H9 (cell line): Measurements from ENCODE around the gene AVEN. TPM values are rescaled to one million over a fixed set of nuclear protein-coding genes. Genes with fewer than 3 reads are reported as not detected.

ENCODE experiments used
- DNase-seq: peaks from one replicate; pipeline ENCODE4 v3.0.0-alpha.2; 2017
- H2AFZ ChIP-seq: one replicate; pipeline ENCODE4 v1.6.1; 2013; ENCODE audit warnings: mild to moderate bottlenecking, low read length, control low read depth, moderate library complexity
- H2AK5ac ChIP-seq: 2 replicates; pipeline ENCODE4 v1.6.1; 2013; ENCODE audit warnings: low read length, control low read depth, mixed read lengths; ENCODE audit not compliant: insufficient read length
- H2BK120ac ChIP-seq: one replicate; pipeline ENCODE4 v1.6.1; 2013; ENCODE audit warnings: low read depth, mild to moderate bottlenecking, low read length, control low read depth, inconsistent platforms; ENCODE audit not compliant: poor library complexity, severe bottlenecking
- H2BK12ac ChIP-seq: 2 replicates; pipeline ENCODE4 v1.6.1; 2013; ENCODE audit warnings: low read length, control low read depth, mixed read lengths, low read depth; ENCODE audit not compliant: insufficient read length
- H2BK15ac ChIP-seq: 2 replicates; pipeline ENCODE4 v1.6.1; 2013; ENCODE audit warnings: low read depth, low read length, control low read depth
- H2BK20ac ChIP-seq: one replicate; pipeline ENCODE4 v1.6.1; 2013; ENCODE audit warnings: low read depth, mild to moderate bottlenecking, low read length, control low read depth, inconsistent platforms; ENCODE audit not compliant: poor library complexity, severe bottlenecking
- H2BK5ac ChIP-seq: 2 replicates; pipeline ENCODE4 v1.6.1; 2013; ENCODE audit warnings: low read length, control low read depth, mixed read lengths; ENCODE audit not compliant: insufficient read length
- H3K14ac ChIP-seq: 2 replicates; pipeline ENCODE4 v1.6.1; 2013; ENCODE audit warnings: low read length, control low read depth; ENCODE audit not compliant: insufficient read depth
- H3K18ac ChIP-seq: 2 replicates; pipeline ENCODE4 v1.6.1; 2013; ENCODE audit warnings: low read depth, mild to moderate bottlenecking, mixed read lengths, low read length, control low read depth; ENCODE audit not compliant: insufficient read length
- H3K23ac ChIP-seq: 2 replicates; pipeline ENCODE4 v1.6.1; 2013; ENCODE audit warnings: low read length, control low read depth, mixed read lengths, low read depth; ENCODE audit not compliant: insufficient read length
- H3K23me2 ChIP-seq: 2 replicates; pipeline ENCODE4 v1.6.1; 2013; ENCODE audit warnings: low read depth, mild to moderate bottlenecking, mixed read lengths, low read length, control low read depth; ENCODE audit not compliant: insufficient read length, poor library complexity, severe bottlenecking
- H3K27ac ChIP-seq: 2 replicates; pipeline ENCODE4 v1.5.1; 2013; ENCODE audit warnings: low read length, control low read depth, mixed read lengths, low read depth; ENCODE audit not compliant: insufficient read length
- H3K27me3 ChIP-seq: 2 replicates; pipeline ENCODE4 v1.6.1; 2013; ENCODE audit warnings: low read length, control low read depth, inconsistent platforms; ENCODE audit not compliant: insufficient read depth
- H3K4ac ChIP-seq: 2 replicates; pipeline ENCODE4 v1.6.1; 2013; ENCODE audit warnings: low read depth, mild to moderate bottlenecking, control low read depth, inconsistent platforms, low read length, moderate library complexity
- H3K4me1 ChIP-seq: 2 replicates; pipeline ENCODE4 v1.6.1; 2013; ENCODE audit warnings: low read length, control low read depth, inconsistent platforms; ENCODE audit not compliant: insufficient read depth
- H3K4me2 ChIP-seq: 2 replicates; pipeline ENCODE4 v1.6.1; 2013; ENCODE audit warnings: low read length, control low read depth, mixed read lengths; ENCODE audit not compliant: insufficient read length, insufficient read depth
- H3K56ac ChIP-seq: 2 replicates; pipeline ENCODE4 v1.6.1; 2013; ENCODE audit warnings: low read depth, mild to moderate bottlenecking, mixed read lengths, low read length, control low read depth; ENCODE audit not compliant: insufficient read length
- H3K79me1 ChIP-seq: 2 replicates; pipeline ENCODE4 v1.6.1; 2013; ENCODE audit warnings: low read depth, mild to moderate bottlenecking, moderate library complexity, low read length, control low read depth, inconsistent platforms; ENCODE audit not compliant: insufficient read depth, poor library complexity, severe bottlenecking
- H3K79me2 ChIP-seq: 2 replicates; pipeline ENCODE4 v1.6.1; 2013; ENCODE audit warnings: low read length, control low read depth, inconsistent platforms; ENCODE audit not compliant: insufficient read depth
- H3K9ac ChIP-seq: 2 replicates; pipeline ENCODE4 v1.6.1; 2013; ENCODE audit warnings: low read length, control low read depth, mixed read lengths; ENCODE audit not compliant: insufficient read length; ENCODE audit errors: extremely low read depth
- H3K9me3 ChIP-seq: one replicate; pipeline ENCODE4 v1.6.1; 2013; ENCODE audit warnings: low read depth, low read length, inconsistent platforms; ENCODE audit not compliant: control insufficient read depth
- H3T11ph ChIP-seq: one replicate; pipeline ENCODE4 v1.6.1; 2013; ENCODE audit warnings: mild to moderate bottlenecking, low read length, control low read depth, inconsistent platforms
- H4K20me1 ChIP-seq: one replicate; pipeline ENCODE4 v1.6.1; 2013; ENCODE audit not compliant: control insufficient read depth, insufficient read length, insufficient read depth
- H4K5ac ChIP-seq: 2 replicates; pipeline ENCODE4 v1.6.1; 2013; ENCODE audit warnings: low read depth, mild to moderate bottlenecking, mixed read lengths, low read length, control low read depth; ENCODE audit not compliant: insufficient read length
- H4K8ac ChIP-seq: replicated peaks from 2 replicates; pipeline ENCODE4 v1.6.1; 2013; ENCODE audit warnings: low read length, control low read depth, mixed read lengths, low read depth; ENCODE audit not compliant: insufficient read length
- H4K91ac ChIP-seq: 2 replicates; pipeline ENCODE4 v1.6.1; 2013; ENCODE audit warnings: low read depth, mild to moderate bottlenecking, moderate library complexity, mixed read lengths, low read length, control low read depth; ENCODE audit not compliant: insufficient read length
- H3K27ac Mint-ChIP-seq, 3 experiments: 2 replicates in 2 of 3; 3 replicates in 1 of 3; pipeline ENCODE4 v1.8.0; 2020 to 2021; ENCODE audit warnings: mixed read lengths in 3 of 3, mild to moderate bottlenecking in 1 of 3, moderate library complexity in 1 of 3
- H3K27me3 Mint-ChIP-seq: 2 replicates; pipeline ENCODE4 v1.8.0; 2021; ENCODE audit warnings: low read depth, mild to moderate bottlenecking, moderate library complexity, mixed read lengths
- H3K36me3 Mint-ChIP-seq, 3 experiments: 2 replicates in 2 of 3; 3 replicates in 1 of 3; pipeline ENCODE4 v1.8.0; 2020 to 2021; ENCODE audit warnings: low read depth in 3 of 3, mixed read lengths in 3 of 3; ENCODE audit not compliant: insufficient read depth in 1 of 3
- H3K4me1 Mint-ChIP-seq, 2 experiments: 2 replicates each; pipeline ENCODE4 v1.8.0; 2020; ENCODE audit warnings: mixed read lengths in 2 of 2
- H3K4me3 Mint-ChIP-seq, 2 experiments: 2 replicates in 1 of 2; 3 replicates in 1 of 2; pipeline ENCODE4 v1.8.0; 2020 to 2021; ENCODE audit warnings: mild to moderate bottlenecking in 2 of 2, mixed read lengths in 2 of 2, moderate library complexity in 1 of 2
- H3K9me3 Mint-ChIP-seq, 2 experiments: 2 replicates in 1 of 2; 3 replicates in 1 of 2; pipeline ENCODE4 v1.8.0; 2020; ENCODE audit warnings: mild to moderate bottlenecking in 2 of 2, mixed read lengths in 2 of 2, moderate library complexity in 1 of 2
- WGBS: extraction: QIAGEN DNeasy Blood & Tissue Kit; methylation state at CpG from one replicate; pipeline ENCODE4 v1.1.7; 2013; ENCODE audit warnings: missing lambda C conversion rate, low lambda C conversion rate, mixed read lengths; ENCODE audit not compliant: insufficient read length; ENCODE audit errors: extremely low coverage; 5-methylcytosine and 5-hydroxymethylcytosine counted together
- total RNA-seq: library from RNA; stranded (reverse); gene quantifications from 2 replicates; pipeline ENCODE4 v1.2.1, GENCODE V29; 2021
- TF ChIP-seq, protein P1 (sequence below): fragments of 200-600 bp; sonication (generic); conservative IDR thresholded peaks from 3 replicates; pipeline ENCODE4 v1.8.0; 2021; ENCODE audit warnings: antibody characterized with exemption, mild to moderate bottlenecking

AVEN gene
- total RNA-seq, 1 experiment from 2014 or later = 16.1 TPM

DNA sequence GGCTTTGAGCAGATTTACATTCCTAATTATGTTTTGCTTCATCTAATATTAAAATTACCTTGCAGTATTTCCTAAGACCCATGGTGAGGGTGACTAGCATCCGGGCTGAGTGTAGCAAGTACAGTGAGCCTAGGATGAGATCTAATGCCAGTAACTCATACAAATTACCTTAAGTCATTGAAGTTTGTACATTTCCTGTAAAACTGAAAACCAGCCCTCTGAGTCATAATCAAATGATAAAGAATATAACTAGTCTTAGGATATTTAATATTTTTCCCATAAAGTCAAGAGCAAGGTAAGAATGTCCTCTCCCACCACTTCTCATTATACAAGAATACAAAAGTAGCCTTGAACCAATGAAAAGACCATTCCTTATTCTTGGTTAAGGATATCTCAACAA lies 125.5 kb downstream of the AVEN start:
- Histone ChIP-seq H3K23ac (no peak overlapping the region), H3K23me2 (no peaks in the 10 kb centered on the region), H3K14ac (no peak overlapping the region), H2BK120ac (no peak overlapping the region), H3K27me3 (no peaks in the 10 kb centered on the region), H3K4me2 (no peak overlapping the region), H3K9ac (no peak overlapping the region), H3K27ac (no peak overlapping the region), H4K20me1 (no peaks in the 10 kb centered on the region), H3K56ac (no peak overlapping the region), H2BK15ac (no peak overlapping the region), H2BK20ac (no peak overlapping the region), H3K4ac (no peak overlapping the region), H3K9me3 (no peaks in the 10 kb centered on the region), H4K91ac (no peak overlapping the region), H2AK5ac (no peak overlapping the region), H4K5ac (no peak overlapping the region), H4K8ac (no peak overlapping the region), H3K79me2 (no peaks in the 10 kb centered on the region), H3K4me1 (peaks cover 5% of the 10 kb centered on the region; the same call in 1 of the 2 replicates), H3K79me1 (no peaks in the 10 kb centered on the region), H2BK5ac (no peak overlapping the region), H2BK12ac (no peak overlapping the region), H3K18ac (no peak overlapping the region), H2AFZ (no peak overlapping the region), H3T11ph (no peak overlapping the region)
- H3K4me3 Mint-ChIP-seq = no peak overlapping the region
- H3K36me3 Mint-ChIP-seq = no peaks in the 10 kb centered on the region
- TF ChIP-seq, protein P1, sequence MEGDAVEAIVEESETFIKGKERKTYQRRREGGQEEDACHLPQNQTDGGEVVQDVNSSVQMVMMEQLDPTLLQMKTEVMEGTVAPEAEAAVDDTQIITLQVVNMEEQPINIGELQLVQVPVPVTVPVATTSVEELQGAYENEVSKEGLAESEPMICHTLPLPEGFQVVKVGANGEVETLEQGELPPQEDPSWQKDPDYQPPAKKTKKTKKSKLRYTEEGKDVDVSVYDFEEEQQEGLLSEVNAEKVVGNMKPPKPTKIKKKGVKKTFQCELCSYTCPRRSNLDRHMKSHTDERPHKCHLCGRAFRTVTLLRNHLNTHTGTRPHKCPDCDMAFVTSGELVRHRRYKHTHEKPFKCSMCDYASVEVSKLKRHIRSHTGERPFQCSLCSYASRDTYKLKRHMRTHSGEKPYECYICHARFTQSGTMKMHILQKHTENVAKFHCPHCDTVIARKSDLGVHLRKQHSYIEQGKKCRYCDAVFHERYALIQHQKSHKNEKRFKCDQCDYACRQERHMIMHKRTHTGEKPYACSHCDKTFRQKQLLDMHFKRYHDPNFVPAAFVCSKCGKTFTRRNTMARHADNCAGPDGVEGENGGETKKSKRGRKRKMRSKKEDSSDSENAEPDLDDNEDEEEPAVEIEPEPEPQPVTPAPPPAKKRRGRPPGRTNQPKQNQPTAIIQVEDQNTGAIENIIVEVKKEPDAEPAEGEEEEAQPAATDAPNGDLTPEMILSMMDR = no peak
- DNase-seq = no peak
- peaks cover 24 to 25% of the 10 kb centered on the region in 2 experiments for H3K4me1 Mint-ChIP-seq
- H3K27ac Mint-ChIP-seq = no peak overlapping the region
- WGBS = no CpG with 5 or more reads among the region's 1 CpG
- no peaks in the 10 kb centered on the region for H3K27me3 Mint-ChIP-seq
- no peaks in the 10 kb centered on the region for H3K9me3 Mint-ChIP-seq
